HG03457 (cell line): ENCODE measurements around the gene KLHDC8A.

ENCODE experiments used
- ATAC-seq: cut with Tn5 transposase; IDR thresholded peaks from one replicate; pipeline ENCODE4 v1.9.1; 2021; ENCODE audit warnings: moderate number of reproducible peaks; ENCODE audit not compliant: unreplicated experiment

KLHDC8A gene

DNA sequence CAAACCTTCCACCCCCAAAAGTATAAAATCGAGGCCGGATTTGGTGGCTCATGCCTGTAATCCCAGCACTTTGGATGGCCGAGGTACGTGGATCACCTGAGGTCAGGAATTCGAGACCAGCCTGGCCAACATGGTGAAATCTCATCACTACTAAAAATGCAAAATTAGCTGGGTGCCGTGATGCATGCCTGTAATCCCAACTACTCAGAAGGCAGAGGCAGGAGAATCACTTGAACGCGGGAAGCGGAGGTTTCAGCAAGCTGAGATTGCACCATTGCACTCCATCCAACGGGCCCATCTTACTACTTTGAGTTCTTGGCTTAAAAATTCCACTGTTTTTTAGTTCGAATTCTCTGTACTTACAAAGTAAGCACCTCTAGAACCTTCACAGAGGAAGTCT is 11.0 kb downstream of the KLHDC8A start:
- no peak for ATAC-seq

DNA sequence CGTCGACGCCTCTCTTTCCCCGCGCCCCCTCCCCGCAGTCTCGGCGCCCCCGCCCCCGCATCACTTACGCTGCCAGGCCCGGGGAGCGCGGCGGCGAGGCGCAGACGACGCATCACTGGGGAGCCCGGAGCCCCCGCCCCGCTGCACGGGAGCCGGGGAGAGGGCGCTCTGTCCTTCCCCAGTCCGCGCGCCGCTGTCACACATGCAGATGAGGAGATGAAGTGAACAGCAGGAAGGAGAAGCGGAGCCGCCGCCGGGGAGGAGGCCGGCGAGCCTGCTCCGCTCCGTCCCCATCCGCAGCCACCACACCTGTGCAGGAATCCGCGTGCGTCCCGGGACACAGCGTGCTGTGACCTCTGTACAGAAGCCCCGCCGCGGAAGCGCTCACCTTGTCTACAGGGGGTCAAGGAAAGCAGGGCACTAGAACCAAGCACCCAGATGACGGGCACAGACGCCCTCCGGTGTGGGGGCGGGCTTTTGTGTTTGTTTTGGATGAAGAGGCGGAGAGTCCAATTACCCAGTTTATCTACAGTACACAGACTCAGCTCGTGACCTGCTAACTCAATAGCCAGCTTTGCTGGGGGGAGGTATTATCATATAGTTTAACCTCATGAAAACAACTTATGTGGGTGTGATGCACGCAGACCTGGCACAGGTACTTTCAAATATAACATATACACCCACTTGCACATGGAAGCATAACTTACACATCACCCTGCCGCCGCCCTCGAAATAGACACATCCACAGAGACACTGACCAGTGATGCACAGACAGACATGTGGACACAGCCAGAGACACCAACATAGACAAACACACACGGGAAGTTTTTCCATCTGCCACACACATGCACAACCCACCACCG is 12.4 kb downstream of the KLHDC8A start:
- no peak for ATAC-seq

DNA sequence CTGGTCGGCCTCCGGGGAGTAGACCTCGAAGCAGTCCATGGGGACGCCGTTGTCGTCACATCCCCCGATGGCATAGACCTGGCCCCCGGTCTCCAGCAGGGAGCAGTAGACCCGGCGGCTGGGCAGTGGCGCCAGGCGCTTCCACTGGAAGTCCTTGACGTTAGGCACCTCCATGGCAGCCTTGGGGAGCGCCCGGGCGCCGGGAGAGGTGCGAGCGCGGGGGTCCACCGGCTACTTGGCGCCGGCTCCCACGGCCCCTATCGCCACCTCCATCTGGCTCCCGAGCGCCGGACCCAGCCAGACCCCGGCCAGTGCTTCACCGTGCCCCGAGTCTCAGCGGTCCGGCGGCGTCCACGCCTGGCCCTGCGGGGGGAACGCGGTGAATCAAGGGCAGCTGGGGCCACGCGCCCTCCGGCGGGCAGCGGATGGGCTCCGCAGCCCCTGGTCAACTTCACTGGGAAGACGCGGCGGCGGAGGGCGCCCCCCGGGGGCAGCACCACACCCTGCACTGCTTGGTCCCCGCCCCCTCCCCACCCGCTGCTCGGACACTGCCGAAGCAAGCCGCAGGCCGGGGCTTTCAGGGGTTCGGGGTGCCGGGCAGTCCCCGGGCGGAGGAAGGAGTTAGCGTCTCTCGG is 13.2 kb downstream of the KLHDC8A start:
- ATAC-seq, result no peak

DNA sequence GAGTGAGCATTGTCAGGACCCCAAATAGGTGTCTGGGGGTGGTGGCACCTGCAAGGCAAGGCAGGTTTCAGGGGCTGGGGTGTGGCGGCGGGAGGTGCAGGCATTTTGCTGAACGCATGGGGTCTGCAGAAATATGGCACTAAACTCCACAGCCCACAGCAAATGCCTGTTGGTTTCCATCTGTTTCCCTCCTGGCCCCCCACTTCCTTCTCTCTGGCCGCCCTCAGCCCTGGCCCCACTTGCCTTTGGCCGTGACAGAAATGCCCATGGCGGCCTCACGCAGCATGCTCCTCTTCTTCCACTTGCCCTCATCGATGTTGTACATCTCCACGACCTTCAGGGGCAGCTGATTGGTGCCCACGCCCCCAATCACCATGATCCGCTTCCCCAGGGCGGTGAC is 13.7 kb downstream of the KLHDC8A start:
- ATAC-seq, result no peak

DNA sequence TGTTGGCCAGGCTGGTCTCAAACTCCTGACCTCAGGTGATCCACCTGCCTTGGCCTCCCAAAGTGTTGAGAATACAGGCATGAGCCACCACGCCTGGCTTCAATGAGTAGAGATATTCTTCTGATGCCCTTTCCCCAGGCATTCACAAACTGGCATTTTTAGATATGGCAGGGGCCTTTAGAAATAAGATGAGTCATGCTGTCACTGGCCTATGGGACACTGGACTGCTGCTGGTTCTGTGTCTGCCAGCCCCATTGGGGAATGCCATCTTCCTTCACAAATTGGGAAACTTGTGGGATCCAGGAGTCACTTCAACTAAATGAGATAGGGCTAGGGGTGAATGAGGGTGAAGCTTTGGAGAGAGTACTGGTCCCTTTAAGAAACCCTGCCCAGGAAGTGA is 16.0 kb downstream of the KLHDC8A start:
- ATAC-seq, result no peak

DNA sequence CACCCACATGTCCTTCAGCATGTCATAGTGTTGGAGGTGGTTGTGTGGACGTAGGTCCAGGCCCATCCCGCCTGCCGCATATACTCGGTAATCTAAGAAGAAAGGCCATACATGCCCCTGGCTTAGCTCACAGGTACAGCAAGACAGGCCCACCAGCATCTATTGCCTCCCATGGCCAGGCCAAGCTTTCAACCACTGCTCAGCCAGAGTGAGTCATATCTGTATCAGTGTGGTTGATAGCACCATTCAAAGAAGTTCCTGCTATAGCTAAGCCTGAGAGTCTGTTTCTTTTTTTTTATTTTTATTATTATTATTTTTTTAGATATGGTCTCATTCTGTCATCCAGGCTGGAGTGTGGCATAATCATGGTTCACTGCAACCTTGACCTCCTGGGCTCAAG is 17.0 kb downstream of the KLHDC8A start:
- ATAC-seq, result peak; percentile 69

DNA sequence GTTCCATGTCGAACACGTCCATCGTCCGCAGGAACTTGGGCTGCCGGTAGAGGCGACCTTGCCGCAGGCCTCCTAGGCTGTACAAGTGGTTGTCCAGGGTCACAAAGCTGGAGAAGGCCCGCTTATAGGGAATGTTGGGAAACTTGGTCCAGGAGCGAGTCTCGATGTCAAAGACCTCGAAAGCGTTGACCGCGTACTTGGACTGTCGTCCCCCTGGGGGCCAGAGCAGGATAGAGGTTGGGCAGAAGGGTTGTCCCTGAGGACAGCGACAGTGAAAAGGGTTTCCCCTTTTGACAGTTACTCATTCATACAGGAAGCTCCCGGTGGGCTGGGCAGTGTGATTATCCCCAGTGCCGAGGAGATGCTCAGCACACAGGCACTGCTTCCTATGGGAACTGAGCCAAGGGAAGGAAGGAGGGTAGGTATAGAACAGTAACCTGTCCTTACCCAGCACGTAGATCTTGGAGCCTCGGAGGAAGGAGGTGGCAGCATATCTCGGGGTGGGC is 17.5 kb downstream of the KLHDC8A start:
- ATAC-seq, result no peak

DNA sequence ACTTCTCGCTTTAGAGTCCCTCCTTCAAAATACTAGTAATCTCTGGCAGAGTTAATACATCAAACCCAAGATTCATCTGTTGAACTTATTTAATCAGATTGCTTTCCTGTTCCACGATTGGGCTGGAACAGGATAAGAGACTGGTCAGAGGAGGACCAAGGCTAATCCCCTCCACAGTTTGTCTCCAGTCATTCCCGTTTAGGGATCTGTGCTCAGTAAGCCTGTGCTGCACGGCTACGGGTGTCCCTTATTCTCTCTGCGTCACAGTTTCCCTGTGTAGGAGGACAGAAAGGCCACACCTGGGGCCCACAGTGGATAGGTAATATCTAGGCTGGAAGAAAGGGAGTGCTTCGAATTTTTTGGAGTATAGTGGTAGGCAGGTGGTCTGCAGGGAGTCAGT is 18.7 kb downstream of the KLHDC8A start:
- ATAC-seq, result no peak

DNA sequence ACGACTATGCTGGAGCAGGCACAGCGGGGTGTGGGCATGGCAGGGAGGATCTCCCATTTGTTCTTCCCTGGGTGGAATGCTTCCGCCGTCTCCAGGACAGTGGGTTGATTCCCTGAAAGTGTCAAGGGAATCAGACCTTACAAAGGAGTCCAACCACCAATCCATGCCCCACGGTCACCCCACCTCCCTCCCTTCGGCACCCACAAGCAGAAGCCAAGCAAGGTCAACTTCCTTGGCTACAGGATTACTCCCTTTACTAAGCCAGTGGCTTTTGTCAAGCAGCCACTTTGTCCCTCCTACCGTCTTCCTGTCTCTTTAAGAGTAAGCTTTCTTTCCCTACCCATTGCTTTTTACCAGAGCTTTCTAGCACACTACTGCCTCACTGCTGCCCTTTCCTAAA is 19.2 kb downstream of the KLHDC8A start:
- ATAC-seq, result no peak

DNA sequence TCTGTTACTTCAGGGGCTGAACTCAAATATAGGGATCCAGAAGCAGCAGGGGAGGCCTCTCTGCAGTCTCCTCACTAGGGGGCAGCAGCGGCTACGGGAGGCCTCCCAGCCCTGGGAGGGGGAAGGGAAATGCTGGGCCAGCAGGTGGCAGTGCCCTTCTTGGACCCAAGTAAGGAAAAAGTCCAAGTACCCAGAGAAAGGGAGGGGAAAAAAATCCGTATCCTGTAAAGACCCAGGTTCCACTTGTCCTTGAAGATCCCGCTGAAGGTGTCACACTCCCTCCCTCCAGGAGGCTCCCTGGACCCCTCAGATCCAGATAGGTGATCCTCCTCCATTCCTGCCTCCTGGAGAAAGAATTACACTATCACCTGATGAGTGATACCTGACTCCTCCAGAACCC is 21.0 kb downstream of the KLHDC8A start:
- ATAC-seq, result no peak

DNA sequence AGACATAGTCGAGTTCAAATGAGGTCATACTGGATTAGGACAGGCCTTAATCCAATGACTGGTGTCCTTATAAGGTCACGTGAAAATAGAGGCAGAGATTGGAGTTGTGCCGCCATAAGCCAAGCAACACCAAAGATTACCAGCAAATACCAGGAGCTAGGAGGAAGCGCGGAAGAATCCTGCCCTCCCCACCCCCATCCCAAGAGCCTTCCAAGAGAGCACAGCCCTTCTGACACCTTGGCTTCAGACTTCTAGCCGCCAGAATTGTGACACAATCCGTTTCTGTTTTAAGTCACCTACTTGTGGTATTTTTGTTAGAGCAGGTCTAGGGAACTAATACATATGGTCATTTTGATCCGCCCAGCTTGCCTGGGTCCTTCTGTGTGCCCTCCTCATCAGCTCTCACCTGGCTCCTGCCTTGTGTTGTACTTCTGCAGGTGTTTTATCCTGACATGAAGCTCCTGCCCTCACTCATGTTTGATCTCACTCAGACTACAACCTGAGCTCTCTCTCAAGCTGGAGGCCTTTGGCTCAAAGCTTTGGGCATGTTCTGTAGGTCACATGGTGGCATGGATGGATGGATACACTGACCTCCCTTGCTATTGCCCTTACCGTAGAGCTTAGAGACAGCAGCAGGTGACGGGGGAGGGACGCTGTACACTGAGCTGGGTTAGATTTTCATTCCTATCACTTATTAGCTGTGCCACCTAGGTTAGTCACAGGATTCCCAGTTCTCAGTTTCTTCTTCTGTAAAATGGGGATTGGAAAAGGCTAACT is 24.5 kb downstream of the KLHDC8A start:
- ATAC-seq, result no peak

DNA sequence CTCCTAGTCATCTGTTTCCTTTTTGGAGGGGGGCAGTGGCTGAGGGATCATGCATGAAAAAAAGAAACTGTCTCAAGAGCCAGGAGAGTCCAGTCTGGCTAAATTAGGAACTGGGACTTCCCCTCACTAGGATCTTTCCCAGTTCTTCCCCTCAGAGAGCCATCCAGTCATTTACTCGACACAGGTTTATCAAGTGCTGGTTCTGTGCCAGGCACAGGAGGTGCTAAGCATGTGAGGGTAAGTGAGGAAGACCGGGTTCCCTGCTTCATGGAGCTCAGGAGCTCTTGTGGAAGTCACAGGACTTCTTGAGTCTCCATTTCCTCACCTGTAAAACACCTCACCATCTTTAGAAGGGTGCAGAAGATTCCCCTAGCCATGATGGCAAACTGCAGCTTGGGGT is 26.6 kb downstream of the KLHDC8A start:
- no peak for ATAC-seq

DNA sequence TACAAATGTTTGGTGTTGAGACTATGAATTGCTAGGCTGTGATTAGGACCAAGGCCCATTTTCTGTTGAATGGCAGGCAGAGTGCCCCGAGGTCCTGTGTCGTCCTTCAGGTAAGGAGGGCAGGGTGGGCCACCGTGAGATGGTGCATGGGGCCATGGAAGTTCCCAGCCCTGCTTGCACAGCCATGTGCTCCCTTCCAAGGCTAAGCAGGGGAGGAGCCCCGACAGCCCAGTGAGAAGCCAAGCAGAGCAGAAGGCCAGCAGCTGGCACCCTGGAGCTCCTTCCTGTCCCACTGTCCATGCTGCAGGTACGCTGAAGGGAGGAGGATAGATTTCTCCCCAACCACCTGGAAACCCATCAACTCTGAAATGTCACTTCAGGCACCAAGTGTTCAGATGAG is 27.0 kb downstream of the KLHDC8A start:
- no peak for ATAC-seq

DNA sequence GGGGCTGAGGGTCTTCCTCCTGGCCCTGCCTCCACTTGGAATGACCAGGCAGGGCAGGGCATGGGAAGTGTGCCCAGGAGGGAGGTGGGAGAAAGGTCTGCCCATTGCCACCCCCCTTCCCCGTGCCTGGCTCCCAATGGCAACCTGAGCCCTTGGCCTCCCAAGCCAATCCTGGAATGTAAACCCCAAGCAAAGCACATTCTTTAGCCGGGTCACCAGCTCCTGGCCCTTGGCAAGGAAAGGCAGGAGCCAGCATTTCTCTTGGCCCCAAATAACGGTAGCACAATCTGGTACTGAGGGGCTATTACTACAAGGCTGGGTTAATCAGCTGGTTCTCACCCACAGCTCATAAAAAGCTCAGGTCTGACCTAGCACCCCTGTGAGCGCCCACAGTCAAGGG is 28.2 kb downstream of the KLHDC8A start:
- no peak for ATAC-seq

DNA sequence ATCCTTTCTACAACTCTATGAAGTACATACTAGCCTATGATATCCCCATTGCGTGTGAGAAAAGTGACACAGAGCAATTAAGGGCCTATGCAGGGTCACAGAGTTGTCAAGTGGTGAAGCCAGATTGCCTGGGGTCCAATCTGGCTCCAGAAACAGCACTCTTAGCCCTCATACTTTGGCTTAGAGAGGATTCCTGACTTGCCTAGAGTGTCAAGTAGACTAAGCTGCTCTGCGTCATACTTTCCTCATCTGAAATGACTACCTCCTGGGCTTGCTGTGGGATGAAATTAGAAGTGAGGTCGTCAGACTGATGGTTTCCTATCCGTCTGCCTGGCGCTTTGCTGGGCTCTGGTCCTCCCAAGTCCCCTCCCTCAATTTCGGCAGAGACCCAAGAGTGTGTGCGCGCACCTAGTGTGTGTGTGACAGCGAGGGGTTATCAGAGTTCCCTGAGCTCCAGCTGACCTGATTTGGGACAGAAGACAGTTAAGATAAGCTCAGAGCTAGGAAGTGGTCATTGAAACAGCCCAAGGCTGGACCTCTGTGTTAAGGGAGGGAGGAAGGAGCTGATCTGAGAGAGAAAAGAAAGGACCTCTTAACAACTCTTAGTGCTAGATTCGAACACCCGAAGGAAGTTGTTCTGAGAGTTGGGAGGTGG is 29.8 kb downstream of the KLHDC8A start:
- ATAC-seq, result no peak

DNA sequence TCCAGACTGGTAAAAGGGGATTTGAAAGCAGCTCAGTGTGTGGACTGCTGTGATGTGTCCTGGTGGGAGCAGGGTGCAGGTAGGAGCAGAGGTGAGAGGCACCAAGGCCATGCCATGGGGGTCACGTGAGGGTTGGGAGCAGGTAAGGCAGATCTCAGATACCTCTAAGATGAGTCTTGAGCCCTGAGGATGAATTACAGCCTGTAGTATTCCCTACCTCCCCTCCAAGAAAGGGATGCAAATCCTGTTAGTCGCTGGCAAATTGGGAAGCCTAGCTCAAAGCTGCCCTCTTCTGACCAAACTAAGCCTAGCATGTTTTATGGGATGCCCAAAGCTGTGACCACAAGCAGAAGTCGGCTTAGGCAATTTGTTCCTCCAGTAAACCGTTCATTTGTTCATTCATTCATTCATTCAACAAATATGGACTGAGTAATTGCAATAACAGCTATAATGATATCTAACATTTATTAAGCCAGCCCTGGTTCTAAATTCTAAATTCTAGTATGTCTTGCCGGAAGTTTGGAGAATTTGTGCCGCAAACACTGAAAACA is 31.3 kb downstream of the KLHDC8A start:
- no peak for ATAC-seq

DNA sequence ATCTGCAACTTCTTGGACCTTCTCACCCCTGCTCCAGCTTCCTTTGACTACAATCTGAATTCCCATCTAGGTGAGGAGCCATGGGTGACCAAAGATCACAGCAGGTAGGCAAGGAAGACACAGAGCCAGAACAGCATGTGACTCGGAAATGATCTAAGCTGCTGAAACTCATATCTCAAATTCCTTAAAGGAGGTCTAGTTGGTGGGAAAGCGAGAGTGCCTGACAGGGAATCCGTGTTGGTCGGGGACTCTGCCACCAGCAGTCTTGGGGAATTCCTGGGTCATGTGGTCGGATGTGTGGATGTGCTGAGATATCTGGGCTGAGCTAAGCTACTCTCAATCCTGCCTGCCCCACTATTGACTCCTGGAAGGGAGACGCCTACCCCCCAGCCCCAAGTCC is 31.9 kb downstream of the KLHDC8A start:
- no peak for ATAC-seq

DNA sequence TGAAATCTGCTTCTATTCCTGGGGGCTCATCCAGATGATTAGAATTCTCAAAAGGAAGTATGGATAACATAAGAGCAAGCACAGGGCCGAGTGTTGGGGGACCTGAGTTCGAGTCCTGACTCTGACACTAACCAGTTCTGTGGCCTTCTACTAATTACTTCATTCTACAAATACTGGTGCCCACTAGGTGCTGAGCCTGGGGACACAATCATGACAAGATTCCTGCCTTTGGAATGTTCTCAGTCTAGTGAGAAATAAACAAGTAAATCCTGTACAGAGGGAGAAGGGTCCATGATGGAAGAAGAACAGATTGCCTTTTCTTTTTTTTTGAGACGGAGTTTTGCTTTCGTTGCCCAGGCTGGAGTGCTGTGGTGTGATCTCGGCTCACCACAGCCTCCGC is 32.9 kb downstream of the KLHDC8A start:
- no peak for ATAC-seq

DNA sequence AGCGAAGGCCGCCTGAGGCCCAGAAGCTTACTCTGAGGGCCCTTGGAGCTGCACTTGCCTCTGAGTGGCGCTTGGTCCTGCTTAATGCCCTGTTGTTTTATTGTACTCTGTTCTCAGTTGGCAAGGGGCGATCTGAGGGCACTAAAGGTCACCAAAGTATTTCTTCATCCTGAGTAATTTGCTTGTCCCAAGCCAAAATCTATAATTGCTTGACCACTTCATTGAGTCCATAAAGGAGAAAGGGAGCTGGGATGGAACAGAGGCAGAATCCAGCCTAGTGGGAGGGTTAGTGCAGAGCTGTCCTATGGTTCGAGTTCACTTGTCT is 34.8 kb downstream of the KLHDC8A start:
- ATAC-seq, result no peak

DNA sequence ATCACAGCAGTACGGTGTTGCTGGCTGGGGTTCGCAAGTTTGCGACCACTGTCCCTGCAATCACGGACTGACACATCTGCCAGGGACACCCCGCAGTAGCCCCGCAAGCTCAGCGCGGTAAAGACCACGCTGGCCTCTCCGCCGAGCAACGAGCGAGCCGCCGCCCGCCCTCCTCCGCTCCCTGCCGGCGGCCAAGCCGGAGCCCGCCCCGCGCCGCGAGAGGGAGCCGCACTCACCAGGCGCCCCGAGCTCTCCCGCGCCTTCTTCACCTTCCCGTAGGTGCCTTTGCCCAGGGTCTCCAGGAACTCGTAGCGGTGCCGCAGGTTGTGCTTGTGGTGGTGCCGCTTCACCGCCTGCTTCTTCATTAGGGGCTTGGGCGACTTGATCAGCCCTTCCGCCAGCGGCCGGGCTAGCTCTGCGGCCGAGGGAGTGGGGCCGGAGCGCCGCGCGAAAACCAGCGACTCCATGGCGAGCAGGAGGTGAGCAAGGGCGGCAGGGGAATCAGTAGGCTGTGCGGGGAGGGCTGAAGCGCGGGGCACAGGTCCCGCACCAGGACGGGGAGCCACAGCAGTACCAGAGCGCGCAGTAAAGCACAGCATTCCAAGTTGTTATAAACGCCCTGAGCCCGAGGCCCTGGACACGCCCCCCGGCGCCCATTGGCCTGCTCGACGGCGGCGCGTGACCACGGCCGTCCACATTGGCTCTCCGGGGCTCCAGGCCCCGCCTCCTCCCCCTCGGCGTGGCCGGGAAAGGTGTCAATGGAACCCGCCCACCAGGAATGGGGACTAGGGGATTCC is 35.4 kb downstream of the KLHDC8A start, which contains the start of gene NUAK2:
Gene NUAK2 (minus strand): TSS at position 584 of the 797 bp plus-strand sequence. CDS start 117 bp downstream, at position 467.
- ATAC-seq, result no peak
